GM12878 (cell line): ENCODE measurements around the gene PLCB2. TPM values are rescaled to one million over a fixed set of nuclear protein-coding genes. Genes with fewer than 3 reads are reported as not detected.

ENCODE experiments used
- ATAC-seq: fragments of 200-7000 bp; cut with Tn5 transposase; 3 replicates; pipeline ENCODE4 v1.9.1; 2020; ENCODE audit warnings: mild to moderate bottlenecking, moderate library complexity
- BruUV-seq: library from RNA; stranded (reverse); fragments of 400-500 nt; replicated peaks from 2 replicates; lab custom pipeline; 2021; lab: Mats Ljungman, UMichigan
- CTCF ChIA-PET: fragments of 300-600 bp; sonication (Branson Sonifier 250); formaldehyde crosslinking; extraction: SDS; loops from one replicate; lab custom pipeline; 2021; ENCODE audit warnings: inconsistent platforms; lab: Yijun Ruan, JAX
- POLR2A ChIA-PET: fragments of 350-600 bp; formaldehyde crosslinking; extraction: SDS; loops from one replicate; lab custom pipeline; 2021; ENCODE audit warnings: inconsistent platforms; lab: Charles Lee
- RAD21 ChIA-PET: fragments of 300-600 bp; sonication (Branson Sonifier 250); formaldehyde crosslinking; loops from one replicate; lab custom pipeline; 2023; ENCODE audit warnings: antibody characterized with exemption; ENCODE audit not compliant: unreplicated experiment; lab: Charles Lee
- SMC1A ChIA-PET: fragments of 300-600 bp; sonication (Branson Sonifier 250); formaldehyde crosslinking; loops from one replicate; lab custom pipeline; 2023; ENCODE audit not compliant: unreplicated experiment, uncharacterized antibody; lab: Charles Lee
- DNase-seq: peaks from one replicate; pipeline ENCODE4 v3.0.0-alpha.2; 2011; ENCODE audit warnings: low read depth, low spot score
- FAIRE-seq: peaks from 3 replicates; lab custom pipeline; 2011; peaks lifted over from hg19 to GRCh38; lab: Jason Lieb, UNC
- H2AFZ ChIP-seq: 2 replicates; pipeline ENCODE4 v1.6.0; 2011; ENCODE audit warnings: low read depth, low read length, control low read depth; ENCODE audit not compliant: control insufficient read depth
- H3K27ac ChIP-seq: 2 replicates; pipeline ENCODE4 v1.5.1; 2011; ENCODE audit warnings: control low read depth; ENCODE audit not compliant: control insufficient read depth, insufficient read depth
- H3K27me3 ChIP-seq, 2 experiments: replicated peaks in 1 of 2; 2 replicates each; pipeline versions ENCODE4 v1.6.0 to v1.6.1; 2011; ENCODE audit warnings: low read length in 1 of 2; ENCODE audit not compliant: control insufficient read depth in 2 of 2, insufficient read depth in 2 of 2
- H3K36me3 ChIP-seq, 2 experiments: 2 replicates each; pipeline ENCODE4 v1.5.1; 2011; ENCODE audit warnings: low read length in 1 of 2; ENCODE audit not compliant: control insufficient read depth in 2 of 2, insufficient read depth in 2 of 2
- H3K4me1 ChIP-seq: 2 replicates; pipeline ENCODE4 v1.6.1; 2011; ENCODE audit warnings: mild to moderate bottlenecking, low read length, moderate library complexity, mixed read lengths; ENCODE audit not compliant: control insufficient read depth, insufficient read depth
- H3K4me2 ChIP-seq: 2 replicates; pipeline ENCODE4 v1.6.0; 2011; ENCODE audit warnings: control low read depth; ENCODE audit not compliant: control insufficient read depth, insufficient read depth
- H3K4me3 ChIP-seq: fragments of 200-600 bp; sonication (generic); 2 replicates; pipeline ENCODE4 v1.5.1; 2016
- H3K79me2 ChIP-seq: 2 replicates; pipeline ENCODE4 v1.6.0; 2011; ENCODE audit warnings: low read length; ENCODE audit not compliant: control insufficient read depth, insufficient read depth
- H3K9ac ChIP-seq: 2 replicates; pipeline ENCODE4 v1.8.0; 2011; ENCODE audit warnings: low read length, control low read depth, mixed read lengths; ENCODE audit not compliant: control insufficient read depth, insufficient read depth
- H3K9me3 ChIP-seq: replicated peaks from 3 replicates; pipeline ENCODE4 v1.5.1; 2011; ENCODE audit warnings: mild to moderate bottlenecking, low read length; ENCODE audit not compliant: control insufficient read depth, insufficient read depth
- H4K20me1 ChIP-seq: 2 replicates; pipeline ENCODE4 v1.6.0; 2011; ENCODE audit not compliant: control insufficient read depth, insufficient read depth
- BACH1 ChIP-seq: fragments of 450-650 bp; IDR thresholded peaks from 2 replicates; pipeline ENCODE4 v1.6.1; 2017; ENCODE audit warnings: mild to moderate bottlenecking, borderline replicate concordance
- IKZF2 ChIP-seq, 2 experiments: fragments of 450-650 bp; IDR thresholded peaks; 2 replicates each; pipeline ENCODE4 v1.6.1; 2017; ENCODE audit warnings: mild to moderate bottlenecking in 2 of 2, moderate library complexity in 2 of 2
- KDM1A ChIP-seq: fragments of 200-600 bp; sonication (generic); IDR thresholded peaks from 2 replicates; pipeline ENCODE4 v1.6.1; 2016; ENCODE audit warnings: borderline replicate concordance
- NRF1 ChIP-seq: conservative IDR thresholded peaks from 2 replicates; pipeline ENCODE4 v1.6.1; 2011; ENCODE audit warnings: mild to moderate bottlenecking, low read depth, low read length, improper control_type of control experiment
- SMARCA5 ChIP-seq: fragments of 450-650 bp; IDR thresholded peaks from 2 replicates; pipeline ENCODE4 v1.6.1; 2017; ENCODE audit warnings: mild to moderate bottlenecking
- STAT3 ChIP-seq: IDR thresholded peaks from 2 replicates; pipeline ENCODE4 v1.6.1; 2011; ENCODE audit warnings: low read depth, low read length, improper control_type of control experiment
- TAF1 ChIP-seq: IDR thresholded peaks from 2 replicates; pipeline ENCODE4 v1.6.1; 2011; ENCODE audit warnings: mild to moderate bottlenecking, low read depth, low read length, borderline replicate concordance
- ZNF384 ChIP-seq: IDR thresholded peaks from 2 replicates; pipeline ENCODE4 v1.6.1; 2012; ENCODE audit warnings: low read depth, mild to moderate bottlenecking, low read length, improper control_type of control experiment, borderline replicate concordance
- ZNF622 ChIP-seq: fragments of 450-650 bp; IDR thresholded peaks from 2 replicates; pipeline ENCODE4 v1.6.1; 2017; ENCODE audit warnings: mild to moderate bottlenecking, inconsistent platforms
- WGBS: methylation state at CpG from one replicate; pipeline ENCODE4 v1.1.6; 2016; ENCODE audit warnings: low lambda C conversion rate; ENCODE audit not compliant: insufficient replicate concordance, insufficient coverage; ENCODE audit errors: missing lambda C conversion rate; 5-methylcytosine and 5-hydroxymethylcytosine counted together
- in situ Hi-C: fragments of 300-500 bp; cut with MboI; formaldehyde crosslinking; loops from 9 replicates; pipeline ENCODE4 v1.14.3; 2018; ENCODE audit warnings: mixed read lengths
- intact Hi-C: fragments of 100-400 bp; cut with micrococcal nuclease; formaldehyde crosslinking; loops from one replicate; pipeline ENCODE4 v1.14.2; 2022; ENCODE audit not compliant: unreplicated experiment
- polyA plus RNA-seq, 11 experiments: library from polyadenylated mRNA; depleted of rRNA in 4 of 11; unstranded in 6 of 11; stranded (reverse) in 5 of 11; fragments of >200 nt; fragmentation: Nextera tagmentation in 4 of 11; fragmentation: Illumina TruSeq in 1 of 11; extraction: Ambion mirVana in 4 of 11; extraction: Trizol in 1 of 11; gene quantifications; 1 replicate in 1 of 11; 2 replicates in 10 of 11; pipeline versions ENCODE4 v1.2.1 to v1.2.3, GENCODE V29; 2011 to 2016; ENCODE audit warnings: inconsistent platforms in 2 of 11, missing spikeins in 2 of 11, low read depth in 1 of 11
- total RNA-seq, 4 experiments: library from RNA; depleted of rRNA in 3 of 4; stranded (reverse); fragments of >200 nt in 3 of 4; fragmentation: Illumina TruSeq in 1 of 4; extraction: Trizol in 1 of 4; gene quantifications; 2 replicates each; pipeline versions ENCODE4 v1.2.1 to v1.2.3, GENCODE V29; 2013 to 2021
- TF ChIP-seq, protein P1 (sequence below), 3 experiments: IDR thresholded peaks in 2 of 3; conservative IDR thresholded peaks in 1 of 3; 2 replicates each; pipeline ENCODE4 v1.5.1; 2011; ENCODE audit warnings: low read depth in 3 of 3, low read length in 3 of 3, mild to moderate bottlenecking in 3 of 3, control low read depth in 2 of 3, moderate library complexity in 2 of 3, inconsistent platforms in 1 of 3, mixed read lengths in 1 of 3; ENCODE audit not compliant: control insufficient read depth in 2 of 3, insufficient read depth in 1 of 3; ENCODE audit errors: extremely low read depth in 1 of 3
- TF ChIP-seq, protein P2 (sequence below): fragments of 450-650 bp; IDR thresholded peaks from 2 replicates; pipeline ENCODE4 v1.6.1; 2017; ENCODE audit warnings: borderline replicate concordance
- TF ChIP-seq, protein P3 (sequence below): fragments of 450-650 bp; IDR thresholded peaks from 2 replicates; pipeline ENCODE4 v1.6.1; 2017; ENCODE audit warnings: mild to moderate bottlenecking, moderate library complexity
- TF ChIP-seq, protein P4 (sequence below): IDR thresholded peaks from 2 replicates; pipeline ENCODE4 v1.6.1; 2011; ENCODE audit warnings: mild to moderate bottlenecking, low read depth, low read length, moderate library complexity; ENCODE audit not compliant: insufficient replicate concordance
- TF ChIP-seq, protein P5 (sequence below): fragments of 450-650 bp; IDR thresholded peaks from 2 replicates; pipeline ENCODE4 v1.6.1; 2014; ENCODE audit warnings: mild to moderate bottlenecking

PLCB2 gene
- total and polyA plus RNA-seq, 10 of the 15 experiments (the other 5 are each of a cell fraction or from before 2014, with no cell fraction given) = 1.2 to 39.4 (median 10.7) TPM

DNA sequence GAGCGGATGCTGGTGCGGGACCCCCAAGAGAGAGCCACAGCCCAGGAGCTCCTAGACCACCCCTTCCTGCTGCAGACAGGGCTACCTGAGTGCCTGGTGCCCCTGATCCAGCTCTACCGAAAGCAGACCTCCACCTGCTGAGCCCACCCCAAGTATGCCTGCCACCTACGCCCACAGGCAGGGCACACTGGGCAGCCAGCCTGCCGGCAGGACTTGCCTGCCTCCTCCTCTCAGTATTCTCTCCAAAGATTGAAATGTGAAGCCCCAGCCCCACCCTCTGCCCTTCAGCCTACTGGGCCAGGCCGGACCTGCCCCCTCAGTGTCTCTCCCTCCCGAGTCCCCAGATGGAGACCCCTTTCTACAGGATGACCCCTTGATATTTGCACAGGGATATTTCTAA, 31.8 kb downstream of the PLCB2 start:
- FAIRE-seq = no peak
- BruUV-seq = no TSS peak
- ChIA-PET POLR2A (interaction anchor here (0.6 kb wide), 1 partner anchor 133 kb away, joined by 4 read pairs; no protein-coding TSS in a partner anchor), CTCF (interaction anchor here (0.9 to 11.7 kb wide), 15 partner anchors 8 to 388 kb away, joined by 3 to 296 read pairs (median 16); partner anchors contain the start of genes CCDC9B, INAFM2, PLCB2 and SRP14), RAD21 (interaction anchor here (0.8 to 5.7 kb wide), 7 partner anchors 18 to 174 kb away, joined by 3 to 93 read pairs (median 21); partner anchors contain the start of genes CCDC9B and PLCB2), SMC1A (interaction anchor here (1.0 to 6.4 kb wide), 6 partner anchors 53 to 253 kb away, joined by 3 to 98 read pairs (median 4); no protein-coding TSS in a partner anchor)
- no peak for DNase-seq
- H3K9me3 ChIP-seq = no peaks in the 10 kb centered on the region
- ATAC-seq = no peak
- no peak overlapping the region for H3K4me2 ChIP-seq
- no peak overlapping the region for H3K9ac ChIP-seq
- no peaks in the 10 kb centered on the region for H3K36me3 ChIP-seq
- WGBS = 58% methylated on average over 7 of the region's 7 CpGs
- no peaks in the 10 kb centered on the region; the same call in 1 of the 2 replicates for H4K20me1 ChIP-seq
- peaks cover 6% of the 10 kb centered on the region for H3K4me1 ChIP-seq
- H3K4me3 ChIP-seq = no peak overlapping the region
- in situ Hi-C loops = loop anchor here (5.0 to 10.0 kb wide), 3 partner anchors 36 to 491 kb away; partner anchors contain the start of gene FSIP1
- H3K79me2 ChIP-seq = no peaks in the 10 kb centered on the region
- intact Hi-C loops = loop anchor here (2.0 to 10.0 kb wide), 4 partner anchors 146 to 489 kb away; partner anchors contain the start of gene BMF
- H3K27ac ChIP-seq = no peak overlapping the region
- peaks cover under 1 to 6% of the 10 kb centered on the region in 2 experiments; a peak in 3 of 4 replicates for H3K27me3 ChIP-seq
- no peak overlapping the region for H2AFZ ChIP-seq
- TF ChIP-seq ZNF384 = no peak
- TF ChIP-seq STAT3 = no peak
- TF ChIP-seq SMARCA5 = no peak
- TF ChIP-seq IKZF2 (IDR thresholded peaks at IDR 0.05) = no peak
- TF ChIP-seq ZNF622 = no peak
- TF ChIP-seq, protein P1, sequence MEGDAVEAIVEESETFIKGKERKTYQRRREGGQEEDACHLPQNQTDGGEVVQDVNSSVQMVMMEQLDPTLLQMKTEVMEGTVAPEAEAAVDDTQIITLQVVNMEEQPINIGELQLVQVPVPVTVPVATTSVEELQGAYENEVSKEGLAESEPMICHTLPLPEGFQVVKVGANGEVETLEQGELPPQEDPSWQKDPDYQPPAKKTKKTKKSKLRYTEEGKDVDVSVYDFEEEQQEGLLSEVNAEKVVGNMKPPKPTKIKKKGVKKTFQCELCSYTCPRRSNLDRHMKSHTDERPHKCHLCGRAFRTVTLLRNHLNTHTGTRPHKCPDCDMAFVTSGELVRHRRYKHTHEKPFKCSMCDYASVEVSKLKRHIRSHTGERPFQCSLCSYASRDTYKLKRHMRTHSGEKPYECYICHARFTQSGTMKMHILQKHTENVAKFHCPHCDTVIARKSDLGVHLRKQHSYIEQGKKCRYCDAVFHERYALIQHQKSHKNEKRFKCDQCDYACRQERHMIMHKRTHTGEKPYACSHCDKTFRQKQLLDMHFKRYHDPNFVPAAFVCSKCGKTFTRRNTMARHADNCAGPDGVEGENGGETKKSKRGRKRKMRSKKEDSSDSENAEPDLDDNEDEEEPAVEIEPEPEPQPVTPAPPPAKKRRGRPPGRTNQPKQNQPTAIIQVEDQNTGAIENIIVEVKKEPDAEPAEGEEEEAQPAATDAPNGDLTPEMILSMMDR (IDR thresholded peaks at IDR 0.05 in 2 of 3, conservative IDR thresholded peaks at IDR 0.05 in 1 of 3; ENCODE audit: control insufficient read depth in 2 of 3, extremely low read depth in 1 of 3, insufficient read depth in 1 of 3, low read depth in 3 of 3, low read length in 3 of 3) = no peak
- TF ChIP-seq NRF1 = no peak
- TF ChIP-seq, protein P2, sequence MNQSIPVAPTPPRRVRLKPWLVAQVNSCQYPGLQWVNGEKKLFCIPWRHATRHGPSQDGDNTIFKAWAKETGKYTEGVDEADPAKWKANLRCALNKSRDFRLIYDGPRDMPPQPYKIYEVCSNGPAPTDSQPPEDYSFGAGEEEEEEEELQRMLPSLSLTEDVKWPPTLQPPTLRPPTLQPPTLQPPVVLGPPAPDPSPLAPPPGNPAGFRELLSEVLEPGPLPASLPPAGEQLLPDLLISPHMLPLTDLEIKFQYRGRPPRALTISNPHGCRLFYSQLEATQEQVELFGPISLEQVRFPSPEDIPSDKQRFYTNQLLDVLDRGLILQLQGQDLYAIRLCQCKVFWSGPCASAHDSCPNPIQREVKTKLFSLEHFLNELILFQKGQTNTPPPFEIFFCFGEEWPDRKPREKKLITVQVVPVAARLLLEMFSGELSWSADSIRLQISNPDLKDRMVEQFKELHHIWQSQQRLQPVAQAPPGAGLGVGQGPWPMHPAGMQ = no peak
- TF ChIP-seq, protein P3, sequence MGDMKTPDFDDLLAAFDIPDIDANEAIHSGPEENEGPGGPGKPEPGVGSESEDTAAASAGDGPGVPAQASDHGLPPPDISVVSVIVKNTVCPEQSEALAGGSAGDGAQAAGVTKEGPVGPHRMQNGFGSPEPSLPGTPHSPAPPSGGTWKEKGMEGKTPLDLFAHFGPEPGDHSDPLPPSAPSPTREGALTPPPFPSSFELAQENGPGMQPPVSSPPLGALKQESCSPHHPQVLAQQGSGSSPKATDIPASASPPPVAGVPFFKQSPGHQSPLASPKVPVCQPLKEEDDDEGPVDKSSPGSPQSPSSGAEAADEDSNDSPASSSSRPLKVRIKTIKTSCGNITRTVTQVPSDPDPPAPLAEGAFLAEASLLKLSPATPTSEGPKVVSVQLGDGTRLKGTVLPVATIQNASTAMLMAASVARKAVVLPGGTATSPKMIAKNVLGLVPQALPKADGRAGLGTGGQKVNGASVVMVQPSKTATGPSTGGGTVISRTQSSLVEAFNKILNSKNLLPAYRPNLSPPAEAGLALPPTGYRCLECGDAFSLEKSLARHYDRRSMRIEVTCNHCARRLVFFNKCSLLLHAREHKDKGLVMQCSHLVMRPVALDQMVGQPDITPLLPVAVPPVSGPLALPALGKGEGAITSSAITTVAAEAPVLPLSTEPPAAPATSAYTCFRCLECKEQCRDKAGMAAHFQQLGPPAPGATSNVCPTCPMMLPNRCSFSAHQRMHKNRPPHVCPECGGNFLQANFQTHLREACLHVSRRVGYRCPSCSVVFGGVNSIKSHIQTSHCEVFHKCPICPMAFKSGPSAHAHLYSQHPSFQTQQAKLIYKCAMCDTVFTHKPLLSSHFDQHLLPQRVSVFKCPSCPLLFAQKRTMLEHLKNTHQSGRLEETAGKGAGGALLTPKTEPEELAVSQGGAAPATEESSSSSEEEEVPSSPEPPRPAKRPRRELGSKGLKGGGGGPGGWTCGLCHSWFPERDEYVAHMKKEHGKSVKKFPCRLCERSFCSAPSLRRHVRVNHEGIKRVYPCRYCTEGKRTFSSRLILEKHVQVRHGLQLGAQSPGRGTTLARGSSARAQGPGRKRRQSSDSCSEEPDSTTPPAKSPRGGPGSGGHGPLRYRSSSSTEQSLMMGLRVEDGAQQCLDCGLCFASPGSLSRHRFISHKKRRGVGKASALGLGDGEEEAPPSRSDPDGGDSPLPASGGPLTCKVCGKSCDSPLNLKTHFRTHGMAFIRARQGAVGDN = no peak
- TF ChIP-seq KDM1A = no peak
- TF ChIP-seq, protein P4, sequence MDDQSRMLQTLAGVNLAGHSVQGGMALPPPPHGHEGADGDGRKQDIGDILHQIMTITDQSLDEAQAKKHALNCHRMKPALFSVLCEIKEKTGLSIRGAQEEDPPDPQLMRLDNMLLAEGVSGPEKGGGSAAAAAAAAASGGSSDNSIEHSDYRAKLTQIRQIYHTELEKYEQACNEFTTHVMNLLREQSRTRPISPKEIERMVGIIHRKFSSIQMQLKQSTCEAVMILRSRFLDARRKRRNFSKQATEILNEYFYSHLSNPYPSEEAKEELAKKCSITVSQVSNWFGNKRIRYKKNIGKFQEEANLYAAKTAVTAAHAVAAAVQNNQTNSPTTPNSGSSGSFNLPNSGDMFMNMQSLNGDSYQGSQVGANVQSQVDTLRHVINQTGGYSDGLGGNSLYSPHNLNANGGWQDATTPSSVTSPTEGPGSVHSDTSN = no peak
- no peak for TF ChIP-seq BACH1
- TF ChIP-seq, protein P5, sequence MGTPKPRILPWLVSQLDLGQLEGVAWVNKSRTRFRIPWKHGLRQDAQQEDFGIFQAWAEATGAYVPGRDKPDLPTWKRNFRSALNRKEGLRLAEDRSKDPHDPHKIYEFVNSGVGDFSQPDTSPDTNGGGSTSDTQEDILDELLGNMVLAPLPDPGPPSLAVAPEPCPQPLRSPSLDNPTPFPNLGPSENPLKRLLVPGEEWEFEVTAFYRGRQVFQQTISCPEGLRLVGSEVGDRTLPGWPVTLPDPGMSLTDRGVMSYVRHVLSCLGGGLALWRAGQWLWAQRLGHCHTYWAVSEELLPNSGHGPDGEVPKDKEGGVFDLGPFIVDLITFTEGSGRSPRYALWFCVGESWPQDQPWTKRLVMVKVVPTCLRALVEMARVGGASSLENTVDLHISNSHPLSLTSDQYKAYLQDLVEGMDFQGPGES = no peak
- TF ChIP-seq TAF1 = no peak
